Left hindlimb (tissue), 1 donor: ENCODE data around the gene TWNK.
A peak's percentile ranks its signal among the peaks of the same experiment; 100 is the strongest.

Experiments
- DNase-seq: peaks from one replicate; pipeline ENCODE4 v3.0.0-alpha.2; 2018

TWNK gene

DNA sequence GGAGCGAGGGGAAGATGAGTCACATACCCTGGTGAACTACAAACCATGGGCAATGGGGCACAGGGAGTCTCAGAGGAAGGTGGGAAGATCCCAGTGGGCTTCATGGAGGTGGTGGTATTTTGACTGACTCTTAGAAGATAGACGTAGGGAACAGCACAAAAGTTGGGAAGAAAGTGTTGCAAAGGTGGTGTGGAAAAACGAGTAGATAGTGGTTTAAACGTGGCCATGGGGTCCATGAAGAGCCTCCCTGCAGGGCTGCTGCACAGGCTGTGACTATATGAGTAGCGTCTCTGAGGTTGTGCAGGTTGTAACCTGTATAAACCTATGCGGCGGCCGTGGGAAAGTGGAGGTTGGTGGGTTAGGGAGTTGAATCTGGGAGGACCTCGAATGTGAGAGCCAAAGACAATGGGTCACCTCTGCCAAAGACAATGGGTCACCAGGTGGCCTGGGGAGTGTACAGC, 26.1 kb downstream of the TWNK start:
- no peak for DNase-seq

DNA sequence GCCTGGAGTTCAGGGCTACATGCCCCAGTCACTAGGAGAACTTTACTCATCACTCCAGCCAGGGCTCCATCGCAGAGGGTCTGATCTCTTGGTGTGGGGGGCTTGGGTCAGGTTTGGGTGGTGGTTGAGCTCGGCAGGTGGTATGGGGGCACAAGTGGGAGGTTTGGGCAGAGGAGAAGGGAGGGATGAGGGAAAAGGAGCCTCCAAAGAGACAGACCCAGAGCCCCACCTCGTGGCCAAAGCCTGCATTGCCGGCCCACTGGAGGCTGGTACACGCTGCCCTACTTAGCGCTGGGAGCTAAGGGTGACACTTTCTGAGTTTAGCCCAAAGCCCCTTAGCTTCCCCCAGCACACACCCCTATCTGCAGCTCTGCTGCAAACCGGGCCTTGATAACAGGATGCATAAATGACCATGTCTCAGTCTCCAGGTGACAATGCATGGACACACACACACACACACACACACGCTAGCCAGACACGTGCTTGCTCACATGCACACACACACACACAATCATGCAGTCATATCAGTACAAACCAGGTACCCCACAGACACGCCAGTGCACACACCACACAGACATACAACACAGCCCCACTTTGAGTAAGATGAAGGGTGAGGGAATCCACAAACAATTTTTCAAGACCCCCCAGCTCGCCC, 27.0 kb downstream of the TWNK start:
- peak; percentile 82 for DNase-seq

DNA sequence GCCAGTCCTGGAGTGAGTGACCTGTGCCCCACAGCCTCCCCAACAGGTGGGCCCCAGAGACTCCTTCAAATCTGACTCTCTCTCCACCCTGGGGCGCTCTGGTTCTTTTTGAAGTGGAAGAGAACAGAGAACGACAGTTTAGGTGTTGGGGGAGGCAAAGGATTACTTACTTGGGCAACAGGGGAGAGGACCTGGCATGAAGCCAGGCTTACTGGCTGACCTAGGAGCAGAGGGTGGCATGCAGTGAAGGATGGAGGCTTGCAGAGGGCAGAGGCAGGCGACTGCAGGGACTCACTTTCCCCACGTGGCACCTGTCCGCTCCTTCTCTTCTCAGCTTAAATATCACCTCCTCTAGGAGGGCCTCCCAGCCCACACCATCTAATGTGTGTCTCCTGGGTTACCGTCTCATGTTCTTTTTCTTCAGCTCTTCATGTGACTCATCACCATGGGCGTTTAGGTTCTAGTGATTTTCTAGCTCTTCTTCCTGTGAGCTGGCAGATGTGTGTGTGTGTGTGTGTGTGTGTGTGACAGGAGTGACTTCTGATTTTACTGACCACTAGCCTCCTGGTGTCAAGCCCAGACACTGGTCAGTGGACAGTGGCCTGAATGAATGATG, 27.7 kb downstream of the TWNK start:
- no peak for DNase-seq

DNA sequence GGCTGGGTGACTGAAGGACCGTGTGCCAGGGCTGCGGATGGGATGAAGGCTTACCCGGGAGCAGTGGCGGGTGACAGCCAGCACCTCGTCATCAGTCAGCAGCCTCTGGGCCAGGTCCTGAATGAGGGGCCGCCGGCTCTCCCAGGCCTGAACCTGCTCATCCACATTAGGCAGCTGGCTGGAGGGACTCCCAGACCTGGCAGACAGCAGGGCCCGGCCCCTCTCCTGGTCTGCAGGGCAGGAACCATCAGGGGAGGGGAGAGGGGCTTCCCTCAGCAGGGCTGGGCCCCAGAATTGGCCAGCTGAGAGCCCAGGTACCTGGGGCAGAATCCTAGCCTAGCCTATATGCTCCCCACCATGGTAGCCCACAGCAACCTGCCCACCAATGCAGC, 28.2 kb downstream of the TWNK start:
- no peak for DNase-seq

DNA sequence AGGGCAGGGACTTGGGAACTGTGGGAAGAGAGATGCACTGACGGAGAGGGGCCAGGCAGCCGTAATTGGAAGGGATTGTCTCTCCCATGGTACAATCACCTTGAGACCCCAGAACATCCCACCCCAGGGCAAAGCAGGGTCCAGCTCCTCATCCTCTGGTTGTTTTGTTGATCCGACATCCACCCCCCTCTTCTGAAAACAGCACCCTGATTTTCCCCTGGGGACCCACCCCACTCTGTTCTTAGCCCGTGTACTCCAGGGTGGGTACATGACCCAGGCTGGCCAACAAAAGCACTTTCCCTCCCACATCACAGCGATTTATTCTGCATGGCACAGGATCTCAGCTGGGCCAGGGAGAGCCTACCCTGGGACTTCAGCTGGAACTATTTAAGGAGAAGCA, 29.5 kb downstream of the TWNK start:
- DNase-seq = no peak

DNA sequence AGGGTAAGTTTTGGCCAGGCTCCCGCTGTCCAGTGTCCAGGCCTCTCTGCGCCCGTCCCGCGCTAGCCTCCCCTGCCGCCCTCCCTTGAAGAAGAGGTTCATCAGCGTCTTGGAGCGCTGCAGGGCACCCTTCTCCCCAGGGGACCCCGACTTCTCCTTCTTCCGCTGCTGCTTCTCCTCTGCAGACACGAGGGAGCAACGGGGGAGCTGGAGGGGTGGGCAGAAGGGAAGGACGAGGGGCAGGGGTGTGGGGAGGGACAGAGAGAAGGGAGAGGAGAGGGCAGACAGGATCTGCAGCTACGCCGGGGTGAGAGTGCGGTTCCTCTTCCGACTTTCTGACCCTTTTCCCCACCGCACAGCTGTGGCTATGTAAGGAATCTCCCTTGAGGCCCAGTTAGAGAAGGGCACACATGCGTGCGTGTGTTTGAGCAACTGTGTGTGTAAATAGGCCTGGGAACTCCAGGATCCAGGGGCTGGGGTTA, 30.8 kb downstream of the TWNK start:
- DNase-seq = no peak

DNA sequence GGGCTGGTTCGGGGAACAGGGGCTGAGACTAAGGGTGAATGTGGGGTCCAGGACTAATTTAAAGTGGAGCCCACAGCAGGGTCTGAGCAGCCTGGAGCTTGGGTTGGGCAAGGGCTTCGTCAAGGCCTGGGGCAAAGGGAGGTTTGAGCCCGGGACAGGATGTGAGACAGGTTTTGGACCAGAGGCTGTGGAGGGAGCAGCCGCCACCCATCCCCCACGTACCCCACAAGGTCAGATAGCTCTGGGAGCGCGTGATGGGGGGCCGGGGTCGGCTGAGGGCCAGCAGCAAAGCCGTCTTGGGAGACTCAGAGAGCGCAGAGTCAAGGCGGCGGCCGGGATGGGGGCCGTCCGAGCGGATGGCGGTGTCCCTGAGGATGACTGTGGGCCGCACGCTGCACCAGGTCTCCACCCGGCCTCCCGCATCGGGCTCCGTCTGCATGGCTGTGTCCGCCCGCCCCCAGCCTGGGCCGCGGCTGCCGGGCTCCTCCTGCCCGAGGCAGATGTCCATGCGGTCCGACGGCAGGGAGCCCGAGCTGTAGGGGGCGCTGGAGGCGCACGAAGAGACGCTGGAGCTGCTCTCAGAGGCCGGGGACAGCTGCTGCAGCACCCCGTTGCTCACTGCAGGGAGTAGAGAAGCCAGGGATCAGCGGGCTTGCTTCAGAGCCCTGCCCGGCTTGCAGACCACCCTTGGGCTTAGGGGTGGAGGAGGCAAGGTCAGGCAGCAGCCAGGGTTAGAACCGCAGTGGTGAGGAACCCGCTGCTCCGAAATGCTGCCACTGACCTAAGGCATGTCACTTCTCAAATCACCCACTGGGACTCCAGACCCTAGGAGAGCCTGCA, 31.5 kb downstream of the TWNK start:
- peak; percentile 80 for DNase-seq

DNA sequence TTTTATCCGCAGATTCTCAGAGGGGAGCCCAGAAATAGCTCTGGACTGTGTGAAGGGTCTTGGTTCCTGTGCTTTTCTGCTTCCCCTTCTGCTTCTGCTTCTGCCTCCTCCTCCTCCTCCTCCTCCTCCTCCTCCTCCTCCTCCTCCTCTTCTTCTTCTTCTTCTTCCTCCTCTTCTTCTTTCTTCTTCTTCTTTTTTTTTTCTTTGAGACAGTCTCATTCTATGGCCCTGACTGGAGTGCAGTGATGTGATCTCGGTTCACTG, 32.0 kb downstream of the TWNK start:
- DNase-seq = no peak

DNA sequence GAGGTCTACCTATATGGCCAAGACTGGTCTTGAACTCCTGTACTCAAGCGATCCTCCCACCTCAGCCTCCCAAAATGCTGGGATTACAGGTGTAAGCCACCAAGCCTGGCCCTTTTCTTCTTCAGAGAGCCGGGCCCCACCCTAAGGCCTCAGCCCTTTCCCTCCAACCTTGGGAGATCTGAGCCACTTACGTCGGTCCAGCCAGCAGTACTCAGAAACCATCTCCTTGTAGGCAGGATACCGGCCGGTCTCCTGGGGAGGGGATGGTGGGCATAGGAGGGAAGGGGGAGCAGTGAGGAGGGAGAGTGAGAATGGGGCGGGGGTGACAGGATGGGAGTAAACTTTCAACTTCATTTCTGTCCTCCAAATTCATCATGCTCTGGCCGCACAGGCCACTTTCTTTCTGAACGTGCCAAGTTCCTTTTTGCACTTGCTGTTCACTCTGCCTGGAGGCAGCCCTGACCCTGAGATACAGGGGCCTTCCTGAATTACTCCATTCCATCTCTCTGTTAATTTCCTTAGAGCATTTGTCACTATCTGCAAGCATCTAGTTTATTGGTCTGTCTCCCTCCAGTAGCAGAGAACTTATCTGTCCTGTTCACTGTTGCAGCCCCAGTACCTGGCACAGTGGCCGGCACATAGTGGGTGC, 33.2 kb downstream of the TWNK start:
- no peak for DNase-seq

DNA sequence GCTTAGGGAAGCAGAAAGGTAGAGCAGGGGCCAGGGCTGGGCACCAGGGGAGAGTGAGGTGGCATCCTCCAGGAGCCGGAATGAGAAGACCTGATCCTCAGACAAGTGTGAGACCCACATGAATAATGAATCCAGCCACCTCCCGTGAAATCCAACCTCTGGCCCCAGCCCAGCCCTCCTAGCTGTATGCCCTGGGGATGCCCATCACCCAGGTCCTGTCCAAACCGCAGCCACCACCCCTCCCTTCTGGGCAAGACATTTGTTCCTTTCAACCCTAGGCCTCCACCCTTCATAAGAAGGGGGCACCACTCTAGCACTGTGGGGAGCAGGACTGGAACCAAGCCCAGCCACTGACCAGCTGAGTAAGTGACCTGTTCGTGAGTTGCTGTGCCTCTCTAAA, 33.9 kb downstream of the TWNK start:
- no peak for DNase-seq

DNA sequence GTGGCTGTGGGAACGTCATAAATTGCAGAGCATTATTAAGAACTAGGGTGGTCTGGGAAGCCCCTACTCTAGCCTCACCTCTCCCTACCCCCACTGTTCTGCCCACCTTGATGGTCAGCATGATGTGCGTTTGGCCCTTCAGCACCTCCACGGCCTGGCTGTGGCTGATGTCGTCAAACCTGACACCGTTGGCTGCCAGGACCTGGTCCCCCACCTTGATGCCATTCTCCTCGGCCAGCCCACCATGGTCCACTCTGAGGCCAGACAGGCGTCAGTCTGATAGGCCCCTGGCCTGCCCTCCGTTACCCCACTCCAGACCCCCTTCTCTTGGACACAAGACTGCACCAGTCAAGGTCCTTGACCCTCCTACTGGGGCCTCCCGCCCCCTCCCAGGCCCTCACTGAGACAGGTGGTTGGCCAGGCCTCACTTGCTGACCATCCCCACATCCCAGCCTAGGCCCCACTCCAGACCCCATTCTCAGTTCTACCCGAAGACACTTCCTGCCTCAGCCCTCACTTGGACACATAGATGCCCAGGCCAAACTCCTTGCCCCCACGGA, 34.4 kb downstream of the TWNK start:
- DNase-seq = no peak

DNA sequence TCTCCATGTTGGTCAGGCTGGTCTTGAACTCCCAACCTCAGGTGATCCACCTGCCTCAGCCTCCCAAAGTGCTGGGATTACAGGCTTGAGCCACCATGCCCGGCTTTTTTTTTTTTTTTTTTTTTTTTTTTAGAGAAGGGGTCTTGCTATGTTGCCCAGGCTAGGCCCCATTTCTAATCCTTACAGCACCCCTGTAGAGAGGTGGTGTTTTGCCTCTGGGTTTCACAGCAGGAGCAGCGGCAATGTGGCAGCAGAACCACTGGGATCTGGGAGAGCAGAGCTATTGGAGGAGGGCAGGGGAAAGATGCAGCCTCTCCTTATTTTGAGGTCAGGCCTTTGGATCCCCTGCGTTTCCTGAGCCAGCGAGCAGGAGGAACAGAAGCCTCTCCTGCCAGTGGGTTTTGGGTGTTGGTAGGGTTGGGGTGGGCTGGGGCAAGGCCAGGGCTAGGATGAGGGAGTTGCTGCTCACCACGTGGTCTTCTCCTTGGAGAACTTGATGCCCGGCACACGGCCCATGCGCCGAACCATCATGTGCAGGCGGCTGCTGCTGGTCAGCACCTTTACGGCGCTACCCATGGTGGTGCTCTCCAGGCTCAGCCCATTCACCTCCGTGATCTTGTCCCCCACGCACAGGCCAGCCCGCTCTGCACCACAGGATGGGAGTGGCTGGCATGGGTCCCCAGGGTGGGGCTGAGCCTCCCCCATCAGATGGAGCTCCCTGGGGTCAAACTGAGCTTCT, 35.8 kb downstream of the TWNK start:
- no peak for DNase-seq

DNA sequence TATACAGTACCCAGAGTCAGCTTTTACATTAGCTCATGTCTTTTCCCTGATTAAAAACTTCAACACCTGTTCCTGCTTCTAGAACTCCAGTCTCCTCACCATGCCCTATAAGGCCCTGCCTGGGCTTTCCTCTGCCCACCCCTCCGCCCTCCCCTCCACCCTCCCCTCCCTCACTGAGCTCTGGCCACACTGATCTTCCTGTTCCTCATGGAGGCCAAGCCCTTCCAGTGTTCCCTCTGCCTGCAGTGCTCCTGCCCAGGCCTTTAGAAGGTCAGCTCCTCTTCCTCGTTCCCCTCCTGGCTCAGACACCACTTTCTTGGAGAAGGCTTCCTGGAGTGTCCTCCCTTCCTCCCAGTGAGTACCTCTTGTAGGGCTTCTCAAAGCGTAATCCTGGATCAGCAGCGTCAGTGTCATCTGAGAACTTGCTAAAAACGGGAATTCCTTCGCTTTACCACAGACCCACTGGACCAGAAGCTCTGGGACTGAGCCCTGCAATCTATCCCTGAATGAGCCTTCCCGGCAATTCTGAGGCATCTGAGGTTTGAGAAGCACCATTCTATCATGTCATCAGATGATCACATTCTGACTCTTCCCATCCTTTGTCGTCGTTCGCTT, 39.9 kb downstream of the TWNK start:
- DNase-seq = no peak

DNA sequence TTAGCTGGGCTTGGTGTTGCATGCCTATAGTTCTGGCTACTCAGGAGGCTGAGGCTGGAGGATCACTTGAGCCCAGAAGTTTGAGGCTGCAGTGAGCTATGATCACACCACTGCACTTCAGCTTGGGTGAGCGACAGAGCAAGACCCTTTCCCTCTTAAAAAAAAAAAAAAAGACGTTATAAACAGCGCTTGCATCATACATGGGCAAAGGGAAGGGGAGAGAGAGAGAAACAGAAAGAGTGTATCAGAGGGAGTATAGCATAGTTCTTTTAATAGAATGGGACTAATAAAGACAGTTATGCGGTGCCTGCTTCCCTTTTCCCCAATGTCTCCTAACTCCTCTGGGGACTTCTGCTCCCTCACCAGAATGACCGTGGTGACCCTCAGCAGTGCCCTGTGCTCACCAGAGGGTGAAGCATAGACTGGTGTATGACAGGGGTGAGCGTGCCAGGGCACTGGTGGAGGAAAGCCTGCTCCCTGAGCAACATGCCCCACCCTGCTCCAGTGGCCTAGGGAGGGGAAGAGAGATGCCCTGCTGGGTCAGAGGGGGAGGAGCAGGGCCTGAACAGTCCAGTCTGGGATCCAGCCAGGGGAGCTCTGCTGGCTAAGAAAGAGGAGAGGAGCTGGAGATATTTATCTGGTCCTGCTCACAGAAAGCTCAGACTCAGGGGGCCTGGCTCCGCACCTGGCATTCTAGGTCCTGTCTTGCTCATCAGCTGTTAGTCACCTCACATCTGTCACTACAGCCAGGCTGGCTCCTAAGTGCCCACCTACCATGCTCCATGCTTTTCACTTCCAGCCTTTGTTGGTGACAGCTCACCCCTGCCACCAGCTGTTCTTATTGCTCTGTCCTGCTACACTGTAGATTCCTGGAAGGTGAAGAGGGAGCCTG, 41.3 kb downstream of the TWNK start:
- DNase-seq = no peak

DNA sequence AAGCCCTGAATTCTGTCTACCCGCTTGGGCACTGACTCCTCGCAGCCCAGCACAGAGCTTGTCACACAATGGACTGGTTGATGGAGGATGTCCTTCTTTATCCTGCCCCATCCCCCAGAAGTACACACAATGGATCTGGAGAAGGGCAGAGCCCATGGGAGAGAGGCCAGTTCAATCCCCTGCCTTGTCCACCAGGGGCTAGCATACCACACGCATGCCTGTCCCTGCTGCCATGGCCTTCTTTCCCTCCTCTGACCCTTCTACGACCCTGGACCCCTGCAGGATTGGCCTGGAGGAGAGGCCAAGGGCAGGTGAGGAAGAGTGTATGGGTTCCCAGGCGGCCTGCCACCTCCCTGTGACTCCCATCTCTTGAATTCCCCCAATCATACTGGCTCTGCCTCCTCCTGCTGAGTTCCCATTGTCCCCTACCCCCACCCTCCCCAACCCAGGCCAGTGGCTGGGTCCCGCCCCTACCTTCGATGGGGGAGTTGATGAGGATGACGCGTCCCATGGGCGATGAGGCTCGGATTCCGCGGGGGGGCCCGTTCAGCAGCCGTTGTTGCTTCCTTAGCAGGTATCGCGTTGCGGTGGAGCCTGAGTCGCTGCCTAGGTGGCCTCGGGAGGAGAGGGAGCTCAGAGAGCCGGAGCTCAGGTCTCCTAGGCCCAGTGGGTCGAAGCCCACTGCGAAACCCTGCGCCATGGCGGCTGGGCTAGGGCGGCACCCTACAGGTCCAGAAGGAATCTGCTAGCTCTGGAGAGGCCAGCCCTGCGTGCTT, 42.4 kb downstream of the TWNK start:
- DNase-seq = no peak

DNA sequence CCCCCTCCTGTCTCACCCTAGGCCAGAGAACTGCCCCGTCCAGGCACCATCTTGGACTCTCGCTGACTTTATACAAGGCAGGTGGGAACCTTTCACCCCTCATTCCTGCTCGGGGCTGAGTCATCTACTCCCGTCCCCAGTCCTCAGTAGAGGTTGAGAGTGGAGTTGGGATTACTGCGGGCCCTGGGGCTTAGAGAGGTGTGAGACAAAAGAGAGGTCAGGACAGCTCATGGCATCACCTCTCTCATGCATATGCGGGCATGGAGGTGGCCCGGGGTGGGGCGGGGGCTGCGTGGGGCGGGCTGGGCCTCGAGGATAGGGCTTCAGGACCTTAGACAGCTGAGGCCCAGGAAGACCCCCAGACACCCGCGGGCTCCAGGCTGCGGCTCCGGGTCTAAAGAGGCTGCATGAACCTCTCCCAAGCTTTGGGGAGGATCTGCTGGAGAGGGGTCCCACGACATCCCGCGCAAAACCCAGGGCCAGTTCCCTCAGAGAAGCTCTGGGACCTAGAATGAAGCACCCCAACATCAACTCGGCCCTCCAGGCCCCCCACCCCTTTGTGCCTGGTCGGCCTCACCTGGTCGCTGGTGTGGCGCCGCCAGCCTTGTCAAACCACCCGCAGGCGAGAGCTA, 43.3 kb downstream of the TWNK start:
- no peak for DNase-seq

DNA sequence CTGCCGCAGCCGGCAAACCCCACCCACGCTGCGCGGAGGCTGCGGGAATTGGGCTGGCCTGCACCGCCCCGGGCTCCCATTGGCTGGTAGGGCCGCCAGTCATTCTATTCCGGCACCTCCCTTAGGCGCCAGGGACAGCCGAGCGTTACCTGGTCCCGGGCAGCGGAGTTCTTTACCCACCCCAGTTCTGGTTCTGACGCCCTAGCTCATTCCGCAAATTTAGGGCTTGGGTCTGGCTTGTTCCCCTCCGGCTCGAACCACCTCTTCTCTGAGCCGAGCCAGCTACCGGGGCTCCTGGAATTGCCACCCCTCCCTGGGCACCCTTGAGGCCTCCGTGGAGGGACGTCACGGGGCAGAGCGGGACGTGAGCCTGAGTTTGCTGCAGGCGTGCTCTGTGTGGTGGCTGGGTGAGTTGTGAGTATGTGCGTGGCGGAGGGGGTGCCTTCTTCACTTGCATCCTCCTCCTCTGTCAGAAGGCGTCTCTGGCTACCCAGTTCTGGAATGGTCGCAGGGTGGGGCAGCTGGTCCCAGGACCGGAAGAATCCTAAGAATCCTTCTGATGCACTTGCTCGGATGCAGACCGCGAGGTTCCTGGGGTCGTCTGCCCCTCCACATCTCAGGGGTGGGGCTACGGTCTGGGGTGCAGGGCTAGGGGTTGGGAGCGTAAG, 43.9 kb downstream of the TWNK start, which contains the start of the genes PDZD7 and SFXN3:
PDZD7 (minus strand) TSS at position 2 of the 668 bp plus-strand sequence. CDS start 910 bp downstream, outside the sequence.
SFXN3 (plus strand) TSS at position 107 of the 668 bp plus-strand sequence. CDS start 3,461 bp downstream, outside the sequence.
- peak; percentile 93 for DNase-seq

DNA sequence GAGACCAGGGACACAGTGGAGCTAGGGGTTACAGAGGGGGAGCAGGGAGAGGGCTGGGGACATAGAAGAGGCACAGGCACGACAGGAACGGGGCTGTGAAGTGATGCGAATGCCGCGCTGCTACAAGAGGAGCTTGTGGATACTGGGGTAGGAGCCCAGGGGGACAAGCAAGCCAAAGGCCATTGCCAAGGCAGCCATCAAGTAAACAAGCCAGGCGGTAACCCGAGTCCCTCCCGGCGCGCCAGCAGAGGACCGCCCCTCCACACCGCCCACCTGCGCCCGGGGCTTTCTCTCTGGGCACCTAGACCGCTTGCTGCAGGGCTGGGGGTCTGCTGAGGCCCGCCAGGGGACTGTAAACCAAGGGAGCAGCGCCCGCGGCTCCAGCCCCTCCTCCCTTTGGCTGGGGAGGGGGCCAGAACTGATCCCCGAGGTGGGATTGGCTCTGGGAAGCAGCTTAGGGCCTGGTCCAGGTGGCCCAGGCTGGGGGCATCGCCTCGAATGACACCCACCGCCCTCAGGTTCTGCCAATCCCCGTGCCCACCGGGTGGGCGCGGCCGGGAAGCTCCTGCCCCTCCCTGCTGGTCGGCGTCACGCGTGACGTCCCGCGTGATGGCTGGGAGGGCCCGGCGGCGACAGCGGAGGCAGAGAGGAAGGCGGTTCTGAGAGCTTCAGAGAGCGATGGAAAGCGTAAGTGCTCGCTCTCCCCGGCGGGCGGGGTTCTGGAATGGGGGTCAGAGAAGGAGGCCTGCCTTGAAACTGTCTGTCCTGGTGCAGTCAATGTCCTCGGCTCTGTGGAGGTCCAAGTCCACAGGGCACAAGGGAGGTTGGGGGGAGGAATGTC, 44.7 kb downstream of the TWNK start:
- peak; percentile 88 for DNase-seq
